HepG2 (cell line): Measurements from ENCODE around the gene GRB7. TPM values are rescaled to one million over a fixed set of nuclear protein-coding genes. Genes with fewer than 3 reads are reported as not detected.

ENCODE experiments used
- ATM ChIP-seq: fragments of 450-650 bp; IDR thresholded peaks from 2 replicates; pipeline ENCODE4 v1.7.1; 2017; ENCODE audit warnings: mild to moderate bottlenecking, borderline replicate concordance
- BRD4 ChIP-seq: sonication (generic); formaldehyde crosslinking; IDR thresholded peaks from 2 replicates; pipeline ENCODE4 v1.4.0; 2020; ENCODE audit warnings: missing genetic modification reagents
- HNF4A ChIP-seq: sonication (generic); formaldehyde crosslinking; IDR thresholded peaks from 2 replicates; pipeline ENCODE4 v1.4.0; 2020; ENCODE audit warnings: missing genetic modification reagents
- HOXA9 ChIP-seq: sonication (generic); formaldehyde crosslinking; IDR thresholded peaks from 2 replicates; pipeline ENCODE4 v1.8.1; 2022; ENCODE audit warnings: missing genetic modification reagents, mild to moderate bottlenecking, moderate library complexity, borderline replicate concordance
- KLF6 ChIP-seq: IDR thresholded peaks from 2 replicates; pipeline ENCODE4 v1.8.0; 2016; ENCODE audit warnings: missing biosample characterization, missing genetic modification reagents
- MED8 ChIP-seq: sonication (generic); formaldehyde crosslinking; IDR thresholded peaks from 2 replicates; pipeline ENCODE4 v1.8.1; 2023; ENCODE audit warnings: mild to moderate bottlenecking, missing genetic modification reagents; ENCODE audit not compliant: insufficient replicate concordance
- RBM39 ChIP-seq: fragments of 200-400 bp; formaldehyde crosslinking; IDR thresholded peaks from one replicate; pipeline ENCODE4 v1.6.1; 2018; ENCODE audit warnings: antibody characterized with exemption, mild to moderate bottlenecking, low read depth, low read length; ENCODE audit not compliant: poor library complexity, severe bottlenecking
- SNRNP70 ChIP-seq: fragments of 200-400 bp; formaldehyde crosslinking; IDR thresholded peaks from 2 replicates; pipeline ENCODE4 v1.6.1; 2017; ENCODE audit warnings: mild to moderate bottlenecking, low read depth, low read length, moderate library complexity
- SP1 ChIP-seq, 2 experiments: fragments of 450-650 bp in 1 of 2; sonication (generic) in 1 of 2; formaldehyde crosslinking in 1 of 2; IDR thresholded peaks; 2 replicates each; pipeline versions ENCODE4 v1.4.0 to v1.6.1; 2016 to 2020; ENCODE audit warnings: missing genetic modification reagents in 1 of 2
- TAF15 ChIP-seq: fragments of 200-400 bp; formaldehyde crosslinking; IDR thresholded peaks from one replicate; pipeline ENCODE4 v1.6.1; 2018; ENCODE audit warnings: mild to moderate bottlenecking, low read depth, low read length; ENCODE audit not compliant: poor library complexity, severe bottlenecking
- TRAFD1 ChIP-seq: sonication (generic); formaldehyde crosslinking; IDR thresholded peaks from 2 replicates; pipeline ENCODE4 v1.5.1; 2020; ENCODE audit warnings: missing genetic modification reagents, mild to moderate bottlenecking, borderline replicate concordance
- ZC3H4 ChIP-seq: sonication (generic); formaldehyde crosslinking; IDR thresholded peaks from 2 replicates; pipeline ENCODE4 v1.4.0; 2020; ENCODE audit warnings: missing genetic modification reagents, borderline replicate concordance
- ZNF101 ChIP-seq: sonication (generic); formaldehyde crosslinking; IDR thresholded peaks from 2 replicates; pipeline ENCODE4 v1.4.0; 2020; ENCODE audit warnings: mild to moderate bottlenecking, low read depth, missing genetic modification reagents, borderline replicate concordance
- ZNF232 ChIP-seq: sonication (generic); formaldehyde crosslinking; IDR thresholded peaks from 2 replicates; pipeline ENCODE4 v1.4.0; 2020; ENCODE audit warnings: missing genetic modification reagents, borderline replicate concordance
- ZNF547 ChIP-seq: sonication (generic); formaldehyde crosslinking; IDR thresholded peaks from 2 replicates; pipeline ENCODE4 v1.5.1; 2020; ENCODE audit warnings: mild to moderate bottlenecking, missing genetic modification reagents
- ZNF616 ChIP-seq: sonication (generic); formaldehyde crosslinking; IDR thresholded peaks from 2 replicates; pipeline ENCODE4 v1.5.0; 2020; ENCODE audit warnings: low read depth, mild to moderate bottlenecking, missing genetic modification reagents
- ZNF746 ChIP-seq: sonication (generic); formaldehyde crosslinking; IDR thresholded peaks from 2 replicates; pipeline ENCODE4 v1.8.0; 2022; ENCODE audit warnings: mild to moderate bottlenecking, missing genetic modification reagents
- ZNF775 ChIP-seq: sonication (generic); formaldehyde crosslinking; IDR thresholded peaks from 2 replicates; pipeline ENCODE4 v1.4.0; 2020; ENCODE audit warnings: missing genetic modification reagents, mild to moderate bottlenecking, moderate library complexity, borderline replicate concordance
- ZNF792 ChIP-seq: IDR thresholded peaks from 2 replicates; pipeline ENCODE4 v1.6.1; 2016
- polyA plus RNA-seq, 8 experiments: library from polyadenylated mRNA; depleted of rRNA in 3 of 8; stranded (reverse) in 7 of 8; unstranded in 1 of 8; fragments of >200 nt; fragmentation: Illumina TruSeq in 4 of 8; extraction: Trizol in 4 of 8; gene quantifications; 2 replicates each; pipeline versions ENCODE4 v1.2.1 to v1.2.3, GENCODE V29; 2011 to 2016; ENCODE audit warnings: low read depth in 4 of 8, missing spikeins in 1 of 8, mixed read lengths in 1 of 8; ENCODE audit not compliant: insufficient read depth in 1 of 8
- total RNA-seq, 5 experiments: library from RNA; depleted of rRNA; stranded (reverse); fragments of >200 nt; fragmentation: Illumina TruSeq; extraction: Trizol; gene quantifications; 2 replicates each; pipeline ENCODE4 v1.2.3, GENCODE V29; 2016; ENCODE audit warnings: low read depth in 1 of 5
- TF ChIP-seq, protein P1 (sequence below): sonication (generic); formaldehyde crosslinking; IDR thresholded peaks from 2 replicates; pipeline ENCODE4 v1.4.0; 2020; ENCODE audit warnings: missing genetic modification reagents

Gene GRB7
- total and polyA plus RNA-seq, 2 of the 13 experiments (the other 11 are each of a cell fraction or from before 2014, with no cell fraction given), result 60.2 to 77.7 TPM

DNA sequence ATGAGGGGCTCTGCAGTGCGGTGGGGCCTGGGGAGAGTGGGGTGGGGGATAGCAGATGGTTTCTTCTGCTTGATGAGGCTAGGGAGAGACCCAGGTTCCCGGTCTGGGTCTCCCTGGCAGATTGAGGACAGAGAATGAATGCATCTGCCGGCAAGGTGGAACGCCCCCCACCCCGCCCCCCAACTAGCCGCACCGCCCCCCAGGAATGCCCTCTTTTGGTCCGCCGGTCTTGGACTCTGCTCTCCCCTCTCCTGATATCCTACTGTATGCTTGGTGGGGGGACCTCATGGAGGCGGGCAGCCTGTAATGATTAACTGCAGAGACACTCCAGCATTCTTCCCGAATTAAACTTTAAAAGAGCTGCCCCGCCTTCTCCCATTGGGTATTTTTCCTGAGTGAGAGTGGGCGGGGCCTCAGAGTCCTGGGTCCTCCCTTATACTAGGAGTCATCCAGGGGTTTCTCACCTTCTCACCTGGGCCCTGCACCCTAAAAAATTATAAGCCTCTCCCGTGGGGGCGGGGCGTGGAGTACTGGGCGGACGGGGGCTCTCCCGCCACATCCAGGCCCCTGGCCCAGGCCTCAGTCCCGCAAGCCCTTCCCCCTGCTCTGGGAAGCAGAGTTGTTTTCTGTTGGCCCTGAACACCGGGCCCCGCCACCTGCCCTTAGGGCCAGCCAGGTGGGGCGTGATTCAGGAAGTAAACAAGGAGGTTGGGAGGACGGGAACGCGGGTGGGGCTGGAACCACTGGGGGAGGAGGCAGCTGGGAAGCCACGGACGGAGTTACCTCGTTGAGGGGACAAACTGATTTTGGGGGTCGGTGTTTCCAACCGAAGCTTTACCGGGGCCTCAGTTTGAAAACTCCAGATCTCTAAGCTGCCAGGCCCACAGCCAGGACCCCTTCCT lies 1.5 kb downstream of the GRB7 start (continued):
- TF ChIP-seq ZNF232 (CRISPR knock-in tag), result no peak; the same call in 1 of the 2 replicates
- no peak; the same call in none of the 2 replicates for TF ChIP-seq ZC3H4 (CRISPR knock-in tag)
- TF ChIP-seq ZNF746 (CRISPR knock-in tag), result no peak; the same call in 1 of the 2 replicates
- TF ChIP-seq BRD4 (CRISPR knock-in tag), result peak; percentile 87
- peak; percentile 23; the same call in 1 of the 2 replicates for TF ChIP-seq ZNF792 (CRISPR knock-in tag)
- TF ChIP-seq ZNF775 (CRISPR knock-in tag), result peak; percentile 47; the same call in 1 of the 2 replicates
- no peak for TF ChIP-seq ZNF616 (CRISPR knock-in tag)
- peak; percentile 53; the same call in 1 of the 2 replicates for TF ChIP-seq ZNF547
- 0 out of 2 replicates have a peak, but pooled peaks have one; percentile 58 for TF ChIP-seq KLF6
- peak; percentile 89 for TF ChIP-seq MED8
- TF ChIP-seq SNRNP70, result no peak
- TF ChIP-seq, protein P1, sequence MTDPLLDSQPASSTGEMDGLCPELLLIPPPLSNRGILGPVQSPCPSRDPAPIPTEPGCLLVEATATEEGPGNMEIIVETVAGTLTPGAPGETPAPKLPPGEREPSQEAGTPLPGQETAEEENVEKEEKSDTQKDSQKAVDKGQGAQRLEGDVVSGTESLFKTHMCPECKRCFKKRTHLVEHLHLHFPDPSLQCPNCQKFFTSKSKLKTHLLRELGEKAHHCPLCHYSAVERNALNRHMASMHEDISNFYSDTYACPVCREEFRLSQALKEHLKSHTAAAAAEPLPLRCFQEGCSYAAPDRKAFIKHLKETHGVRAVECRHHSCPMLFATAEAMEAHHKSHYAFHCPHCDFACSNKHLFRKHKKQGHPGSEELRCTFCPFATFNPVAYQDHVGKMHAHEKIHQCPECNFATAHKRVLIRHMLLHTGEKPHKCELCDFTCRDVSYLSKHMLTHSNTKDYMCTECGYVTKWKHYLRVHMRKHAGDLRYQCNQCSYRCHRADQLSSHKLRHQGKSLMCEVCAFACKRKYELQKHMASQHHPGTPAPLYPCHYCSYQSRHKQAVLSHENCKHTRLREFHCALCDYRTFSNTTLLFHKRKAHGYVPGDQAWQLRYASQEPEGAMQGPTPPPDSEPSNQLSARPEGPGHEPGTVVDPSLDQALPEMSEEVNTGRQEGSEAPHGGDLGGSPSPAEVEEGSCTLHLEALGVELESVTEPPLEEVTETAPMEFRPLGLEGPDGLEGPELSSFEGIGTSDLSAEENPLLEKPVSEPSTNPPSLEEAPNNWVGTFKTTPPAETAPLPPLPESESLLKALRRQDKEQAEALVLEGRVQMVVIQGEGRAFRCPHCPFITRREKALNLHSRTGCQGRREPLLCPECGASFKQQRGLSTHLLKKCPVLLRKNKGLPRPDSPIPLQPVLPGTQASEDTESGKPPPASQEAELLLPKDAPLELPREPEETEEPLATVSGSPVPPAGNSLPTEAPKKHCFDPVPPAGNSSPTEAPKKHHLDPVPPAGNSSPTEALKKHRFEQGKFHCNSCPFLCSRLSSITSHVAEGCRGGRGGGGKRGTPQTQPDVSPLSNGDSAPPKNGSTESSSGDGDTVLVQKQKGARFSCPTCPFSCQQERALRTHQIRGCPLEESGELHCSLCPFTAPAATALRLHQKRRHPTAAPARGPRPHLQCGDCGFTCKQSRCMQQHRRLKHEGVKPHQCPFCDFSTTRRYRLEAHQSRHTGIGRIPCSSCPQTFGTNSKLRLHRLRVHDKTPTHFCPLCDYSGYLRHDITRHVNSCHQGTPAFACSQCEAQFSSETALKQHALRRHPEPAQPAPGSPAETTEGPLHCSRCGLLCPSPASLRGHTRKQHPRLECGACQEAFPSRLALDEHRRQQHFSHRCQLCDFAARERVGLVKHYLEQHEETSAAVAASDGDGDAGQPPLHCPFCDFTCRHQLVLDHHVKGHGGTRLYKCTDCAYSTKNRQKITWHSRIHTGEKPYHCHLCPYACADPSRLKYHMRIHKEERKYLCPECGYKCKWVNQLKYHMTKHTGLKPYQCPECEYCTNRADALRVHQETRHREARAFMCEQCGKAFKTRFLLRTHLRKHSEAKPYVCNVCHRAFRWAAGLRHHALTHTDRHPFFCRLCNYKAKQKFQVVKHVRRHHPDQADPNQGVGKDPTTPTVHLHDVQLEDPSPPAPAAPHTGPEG, result peak; percentile 44
- TF ChIP-seq TRAFD1, result no peak
- no peak for TF ChIP-seq SP1 (IDR thresholded peaks at IDR 0.05)
- no peak; the same call in 1 of the 2 replicates for TF ChIP-seq SP1 (CRISPR knock-in tag; IDR thresholded peaks at IDR 0.05)
- peak; percentile 72 for TF ChIP-seq HNF4A (CRISPR knock-in tag)
- no peak for TF ChIP-seq ATM
- TF ChIP-seq ZNF101 (CRISPR knock-in tag), result no peak
- no peak for TF ChIP-seq HOXA9
- TF ChIP-seq RBM39, result peak; percentile 34
- TF ChIP-seq TAF15, result peak; percentile 85
